Globus pallidus (tissue), 1 donor: ENCODE measurements around the gene EMC8.
A peak's percentile ranks its signal among the peaks of the same experiment; 100 is the strongest.
"Not testable (repeated sequence)": the region's sequence is repeated elsewhere in the genome, so short reads cannot be mapped to it uniquely, and the experiment has no call there.

Experiments
- DNase-seq: peaks from one replicate; pipeline ENCODE4 v3.0.0-alpha.2; 2015; ENCODE audit warnings: low spot score

The EMC8 gene

DNA sequence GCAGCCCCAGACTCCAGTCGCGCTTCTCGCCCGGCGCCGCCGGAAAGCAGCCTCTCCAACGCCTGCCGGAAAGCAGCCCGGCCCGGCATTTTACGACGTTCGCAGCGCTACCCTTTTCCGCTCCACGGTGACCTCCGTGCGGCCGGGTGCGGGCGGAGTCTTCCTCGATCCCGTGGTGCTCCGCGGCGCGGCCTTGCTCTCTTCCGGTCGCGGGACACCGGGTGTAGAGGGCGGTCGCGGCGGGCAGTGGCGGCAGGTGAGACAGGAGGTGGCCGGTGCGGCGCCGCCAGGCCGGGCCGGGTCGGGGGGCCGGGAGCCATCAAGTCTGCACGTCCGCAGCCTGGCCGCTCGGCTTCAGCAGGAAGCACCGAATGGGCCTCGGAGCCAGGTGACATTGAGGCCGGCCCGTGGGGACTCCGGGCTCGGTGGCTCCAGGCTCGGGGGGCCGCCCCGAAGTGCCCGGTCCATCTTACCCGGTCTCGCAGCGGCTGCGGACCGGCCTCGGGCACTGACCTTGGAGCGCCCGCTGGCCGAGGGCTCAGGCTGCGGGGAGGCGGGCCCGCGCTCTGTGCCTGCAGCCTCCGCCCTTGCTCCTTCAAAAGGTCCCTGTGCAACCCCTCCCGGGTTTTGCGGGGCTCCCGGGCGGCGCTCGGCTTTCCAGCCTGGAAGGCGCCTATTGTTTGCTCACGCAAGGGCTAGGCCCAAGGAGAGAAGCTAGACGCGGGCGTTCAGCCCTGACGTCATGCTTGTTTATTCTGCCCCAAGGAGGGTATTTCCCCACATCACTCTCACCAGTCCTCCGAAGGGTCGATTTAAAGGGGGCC, at the start of gene EMC8, which contains the start of gene COX4I1:
Gene EMC8, minus strand, starts transcription at position 48 of the 824 bp plus-strand sequence. CDS start 249 bp downstream, outside the sequence.
Gene COX4I1, plus strand, starts transcription at position 199 of the 824 bp plus-strand sequence. CDS start 1,511 bp downstream, outside the sequence.
- DNase-seq: peak; percentile 90

DNA sequence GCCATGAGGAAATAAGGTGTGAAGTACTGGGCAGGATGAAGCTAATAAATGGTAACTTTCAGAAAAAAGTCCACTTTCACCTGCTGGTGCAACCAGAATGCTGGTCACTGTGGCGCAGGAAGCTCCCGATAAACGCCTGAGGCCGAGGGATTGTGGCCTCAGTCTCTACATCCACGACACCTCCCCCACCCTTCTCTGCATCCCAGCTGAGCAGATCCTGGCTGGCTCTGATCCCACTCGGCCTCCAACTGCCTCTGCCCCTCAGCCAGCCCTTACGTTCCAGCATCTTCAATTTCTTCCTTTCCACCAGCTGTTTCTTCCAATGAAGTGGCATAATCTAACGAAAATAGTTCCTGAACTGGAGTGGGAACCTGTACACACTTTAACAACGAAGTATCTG, 49.6 kb upstream of the EMC8 start:
- no peak for DNase-seq

DNA sequence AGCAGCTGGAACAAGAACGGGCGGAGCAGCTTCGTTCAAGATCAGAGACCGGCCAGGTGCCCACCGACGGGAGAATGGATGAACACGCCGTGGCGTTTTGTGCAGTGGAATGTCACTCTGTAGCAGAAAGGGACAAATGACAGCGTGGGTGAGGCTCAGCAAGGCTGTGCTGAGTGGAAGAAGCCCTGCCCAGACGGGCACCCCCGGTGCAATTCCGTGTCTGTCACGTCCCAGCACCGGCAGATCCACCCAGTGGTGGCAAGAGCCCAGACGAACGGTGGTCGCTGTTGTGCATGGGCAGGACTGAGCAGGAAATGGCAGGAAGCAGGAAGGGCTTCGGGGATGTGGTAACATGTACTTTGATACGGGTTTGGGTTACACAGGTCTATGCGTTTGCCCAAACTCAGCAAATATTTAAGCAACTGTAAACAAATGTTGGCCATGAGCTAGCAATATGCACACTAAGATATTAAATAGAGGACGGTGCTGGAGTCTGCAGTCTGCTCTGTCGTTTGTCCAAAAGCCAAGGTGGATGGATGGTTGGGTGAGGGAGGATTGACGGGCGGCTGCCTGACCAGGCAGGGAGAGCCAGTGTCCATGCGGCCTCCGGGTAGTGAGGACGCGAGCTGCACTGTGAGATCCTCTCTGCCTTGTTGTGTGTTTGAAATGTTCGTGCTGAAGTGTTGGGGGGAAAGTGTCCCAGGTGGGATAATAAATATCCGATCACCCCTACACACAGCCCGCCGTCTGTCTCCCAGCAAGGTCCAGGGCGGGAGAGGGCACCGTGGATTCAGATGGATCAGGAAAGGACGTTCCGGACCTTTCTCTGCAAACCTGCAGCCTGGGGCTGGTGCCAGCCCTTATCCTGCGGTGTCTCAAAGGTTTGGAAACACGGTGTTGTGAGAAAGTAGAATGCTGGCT, 48.6 kb upstream of the EMC8 start:
- no peak for DNase-seq

DNA sequence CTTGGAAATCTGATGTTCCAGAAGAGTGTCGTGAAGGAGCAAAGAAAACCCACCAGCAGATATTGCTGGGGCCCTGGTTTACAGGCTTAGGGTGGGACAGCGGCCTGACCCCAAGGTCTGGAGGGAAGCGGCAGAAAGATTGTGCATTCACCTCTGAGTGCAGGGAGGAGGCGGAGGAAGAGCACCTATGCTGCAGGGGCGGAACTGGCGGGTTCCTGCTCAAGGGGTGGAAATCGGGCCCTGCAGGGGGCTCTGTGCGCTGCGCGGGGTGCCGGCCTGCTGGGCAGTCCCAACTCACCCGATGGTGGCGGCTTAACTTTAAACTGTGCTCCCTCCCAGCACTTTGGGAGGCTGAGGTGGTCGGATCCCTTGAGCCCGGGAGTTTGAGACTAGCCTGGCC, 47.7 kb upstream of the EMC8 start:
- no peak for DNase-seq

DNA sequence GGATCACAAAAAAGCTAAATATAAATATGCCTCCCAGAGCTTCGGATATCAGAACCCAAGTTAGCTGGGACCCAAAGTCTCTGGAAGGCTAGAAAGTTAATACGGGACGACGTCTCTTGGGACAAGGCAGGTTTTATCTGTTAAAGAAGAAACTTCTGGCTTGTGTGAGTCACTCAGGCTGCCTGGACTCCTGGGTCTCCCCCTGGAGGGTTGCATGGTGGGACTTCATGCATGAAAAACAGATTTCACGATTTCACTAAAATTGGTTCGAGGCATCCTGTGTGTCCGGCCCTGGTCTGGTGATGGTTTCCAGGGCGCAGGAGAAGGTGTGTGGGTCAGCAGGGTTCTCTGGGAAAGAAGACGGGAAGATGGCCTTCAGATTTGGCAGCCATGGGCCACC, 47.1 kb upstream of the EMC8 start:
- no peak for DNase-seq

DNA sequence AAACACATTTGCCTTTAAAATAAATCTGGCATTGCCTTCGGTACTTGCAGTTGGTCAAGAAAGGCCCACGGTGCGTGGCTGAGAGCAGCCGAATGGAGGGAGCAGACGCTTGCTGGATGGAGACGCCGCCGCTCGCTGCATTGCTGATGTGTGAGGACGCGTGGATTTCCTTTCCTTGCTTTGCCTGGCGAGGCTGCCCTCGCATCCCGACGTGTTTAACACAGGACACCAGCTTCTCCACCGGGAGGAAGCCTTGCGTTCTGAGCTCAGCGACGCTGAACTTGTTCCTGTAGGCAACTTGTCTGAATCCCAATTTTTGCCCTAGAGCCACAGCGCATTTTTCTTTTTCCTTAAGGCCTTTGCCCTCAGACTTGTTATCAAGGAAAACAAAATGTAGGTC, 45.9 kb upstream of the EMC8 start:
- no peak for DNase-seq

DNA sequence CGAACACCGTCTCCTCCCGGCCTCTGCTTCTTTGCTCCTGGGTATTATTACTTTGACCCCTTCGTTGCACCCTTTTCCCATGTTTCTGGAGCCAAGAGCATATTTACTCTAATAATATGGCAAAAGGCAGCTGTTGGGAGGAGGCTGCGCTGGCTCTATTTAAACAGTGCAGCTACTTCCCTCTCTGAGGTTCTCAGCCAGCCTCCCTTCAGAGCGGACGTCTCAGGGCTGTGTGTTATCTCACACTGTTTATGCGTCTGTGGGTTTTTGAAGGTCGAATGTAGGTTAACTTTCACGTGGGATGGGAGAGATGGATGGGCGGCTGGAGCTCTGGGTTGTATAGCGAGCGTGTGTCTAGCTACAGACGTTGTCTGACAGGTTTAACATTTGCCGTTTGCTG, 45.4 kb upstream of the EMC8 start:
- DNase-seq: no peak

DNA sequence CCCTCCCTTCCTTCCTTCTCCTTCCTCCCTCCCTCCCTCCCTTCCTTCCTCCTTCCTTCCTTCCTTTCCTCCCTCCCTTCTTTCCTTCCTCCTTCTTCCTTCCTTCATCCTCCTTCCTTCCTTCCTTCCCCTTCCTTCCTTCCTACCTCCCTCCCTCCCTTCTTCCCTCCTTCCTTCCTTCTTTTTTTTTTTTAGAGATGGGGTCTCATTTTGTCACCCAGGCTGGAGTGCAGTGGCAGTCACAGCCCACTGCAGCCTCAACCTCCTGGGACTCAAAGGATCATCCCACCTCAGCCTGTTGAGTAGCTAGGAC, 44.8 kb upstream of the EMC8 start:
- no peak for DNase-seq

DNA sequence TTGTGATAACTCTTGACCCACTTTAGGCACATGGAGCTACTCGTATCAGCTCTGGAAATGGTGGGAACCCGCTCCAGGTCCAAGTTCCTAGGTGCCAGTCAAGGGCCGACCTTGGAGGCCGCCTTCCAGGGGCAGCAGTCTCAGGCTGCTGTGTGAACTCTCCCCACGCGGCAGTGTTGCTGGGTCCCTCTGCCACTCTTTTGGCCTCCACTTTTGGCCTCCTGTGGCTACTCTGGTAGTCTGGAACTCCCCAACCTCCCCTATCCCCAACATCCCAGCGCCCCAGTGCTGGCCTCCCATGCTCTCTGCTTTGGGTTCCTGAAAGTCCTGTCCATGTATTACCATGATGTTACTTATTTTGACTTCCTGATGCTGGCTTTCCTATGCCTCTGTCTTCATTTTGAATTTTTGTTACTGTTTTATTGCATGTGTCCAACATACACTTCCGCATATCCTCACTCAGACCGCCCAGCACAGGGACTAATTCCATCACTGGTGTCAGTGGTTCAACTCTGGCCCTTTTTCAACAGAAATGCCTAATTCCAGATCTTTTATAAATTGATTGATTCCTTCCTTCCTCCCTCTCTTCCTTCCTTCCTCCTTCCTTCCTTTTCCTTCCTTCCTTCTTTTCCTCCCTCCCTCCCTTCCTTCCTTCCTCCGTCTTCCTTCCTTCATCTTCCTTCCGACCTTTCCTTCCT, 44.3 kb upstream of the EMC8 start:
- no peak for DNase-seq

DNA sequence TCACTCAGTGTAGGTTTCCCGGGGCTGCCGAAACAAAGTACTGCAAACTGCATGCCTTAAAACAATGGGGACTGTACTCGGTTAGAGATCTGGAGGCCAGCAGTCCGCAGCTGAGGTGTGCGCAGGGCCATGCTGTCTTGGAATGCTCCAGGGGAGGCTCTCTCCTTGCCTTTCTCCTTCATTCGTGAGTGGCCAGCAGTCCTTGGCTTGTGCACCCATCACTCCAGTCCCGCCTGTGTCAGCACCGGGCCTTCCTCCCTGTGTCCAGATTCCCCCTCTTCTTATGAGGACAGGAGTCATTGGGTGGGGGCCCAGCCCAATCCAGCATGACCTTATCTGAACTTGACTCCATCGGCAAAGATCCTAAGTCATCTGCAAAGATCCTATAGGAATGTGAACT, 43.5 kb upstream of the EMC8 start:
- no peak for DNase-seq

DNA sequence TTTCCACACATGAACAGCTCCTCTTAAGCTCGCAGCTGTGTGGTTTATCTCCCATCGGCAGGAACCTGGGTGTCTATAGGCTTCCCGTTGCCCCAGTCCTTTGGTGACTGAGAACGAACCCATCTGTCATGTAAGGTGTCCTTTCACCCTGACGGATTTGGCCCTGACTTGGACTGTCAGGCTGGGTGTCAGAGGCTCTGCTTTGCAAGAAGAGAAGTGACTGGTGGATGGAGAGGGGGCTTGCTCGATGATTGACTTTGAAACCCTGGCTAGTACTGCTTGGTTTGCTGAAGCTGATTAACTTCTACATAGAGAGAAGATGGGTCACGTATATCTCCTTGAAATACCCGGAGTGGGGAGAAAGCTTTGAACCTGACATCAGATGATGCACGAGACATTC, 43.1 kb upstream of the EMC8 start:
- no peak for DNase-seq

DNA sequence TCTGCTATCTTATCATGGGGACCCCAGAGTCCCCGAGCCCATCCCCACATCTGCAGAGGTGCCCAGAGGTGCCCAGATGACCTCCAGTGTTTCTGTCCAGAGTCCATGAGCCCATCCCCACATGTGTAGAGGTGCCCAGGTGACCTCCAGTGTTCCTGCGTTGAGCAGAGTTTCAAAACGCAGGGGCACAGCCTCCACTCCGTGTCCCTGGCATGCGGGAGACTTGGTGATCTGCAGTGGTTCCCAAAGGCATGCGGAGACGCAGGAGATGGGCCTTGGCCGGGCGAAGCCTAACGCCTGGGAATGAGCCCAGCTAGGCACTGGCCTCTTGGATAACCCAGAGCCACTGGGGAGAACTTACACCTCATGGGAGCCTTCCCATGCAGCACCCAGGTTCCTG, 41.5 kb upstream of the EMC8 start:
- DNase-seq: no peak

DNA sequence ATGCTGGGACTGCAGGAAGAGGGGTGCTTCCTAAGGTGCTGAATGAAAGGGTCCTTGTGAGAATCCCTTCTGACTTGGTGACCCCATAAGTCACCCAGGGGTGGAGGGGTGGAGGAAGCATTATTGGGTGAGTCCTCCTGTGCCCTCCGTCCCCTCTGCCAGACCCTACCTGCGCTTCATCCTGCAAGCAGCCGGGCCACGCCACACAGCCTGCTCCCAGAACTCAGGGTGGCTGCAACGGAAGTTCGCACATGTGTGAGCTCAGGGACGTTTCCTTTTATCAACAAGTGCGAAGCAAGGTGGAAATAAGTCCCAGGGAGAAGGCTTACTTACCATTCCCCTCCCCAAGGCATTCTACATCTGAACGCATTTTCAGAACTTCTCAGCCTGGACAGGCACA, 41.1 kb upstream of the EMC8 start:
- DNase-seq: no peak

DNA sequence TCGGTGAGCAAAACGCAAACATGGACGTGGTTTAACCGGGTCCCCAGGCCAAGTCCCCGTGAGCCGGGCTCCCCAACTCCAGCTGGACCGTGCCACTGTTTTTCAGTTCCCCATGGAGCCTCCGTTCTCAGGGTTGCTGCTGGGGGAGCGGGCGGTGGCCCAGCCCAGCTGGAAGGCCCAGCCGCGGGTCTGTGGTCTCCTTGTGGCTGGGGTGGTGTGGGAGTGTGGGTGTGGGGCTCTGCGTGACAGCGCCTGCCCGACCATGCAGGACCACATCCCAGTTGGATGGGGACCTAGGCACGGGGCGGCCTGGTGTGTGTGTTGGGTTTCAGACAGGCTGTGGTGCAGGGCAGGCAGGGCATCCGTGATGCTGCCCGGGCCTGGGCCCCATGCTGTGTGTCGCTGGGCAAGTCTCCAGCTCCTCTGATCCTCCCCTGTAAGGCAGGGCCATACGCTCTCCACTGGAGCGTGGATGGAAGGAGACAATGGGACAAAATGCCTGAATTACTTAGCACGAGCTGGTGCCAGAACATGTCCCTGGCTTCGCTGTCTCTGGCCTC, 40.4 kb upstream of the EMC8 start:
- no peak for DNase-seq

DNA sequence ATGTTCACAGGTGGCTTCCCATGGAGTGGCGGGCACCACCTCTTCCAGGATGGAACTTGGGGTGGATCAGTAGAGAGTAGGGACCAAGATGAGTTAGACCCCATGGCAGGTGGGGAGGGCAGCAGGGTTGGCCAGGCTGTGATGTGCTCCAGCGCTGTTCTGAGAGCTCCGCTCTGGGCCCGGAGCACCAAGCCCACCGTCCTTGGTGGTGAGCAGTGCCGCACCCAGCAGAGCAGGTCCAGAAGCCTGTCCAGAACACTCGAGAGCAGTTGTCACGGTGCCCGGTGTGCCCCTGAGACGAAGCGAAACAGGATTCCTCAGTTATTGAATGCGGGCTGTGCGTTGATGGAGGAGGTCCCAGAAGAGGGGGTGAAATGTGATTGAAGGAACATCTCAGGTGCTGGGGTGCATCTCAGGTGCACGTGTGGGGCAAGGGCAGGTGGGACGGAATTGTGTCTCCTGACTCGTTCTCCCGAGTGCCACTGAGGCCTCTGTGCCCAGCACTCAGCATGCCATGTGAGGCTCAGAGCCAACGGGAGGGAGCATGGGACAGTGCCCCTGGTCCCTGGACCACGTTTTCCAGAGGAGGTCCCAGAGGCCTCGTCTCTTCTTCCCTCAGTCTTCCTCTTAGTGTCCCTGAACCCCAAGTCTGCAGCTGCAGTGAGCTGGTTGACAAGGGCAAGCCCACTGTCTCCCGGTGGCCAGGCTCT, 39.7 kb upstream of the EMC8 start:
- no peak for DNase-seq

DNA sequence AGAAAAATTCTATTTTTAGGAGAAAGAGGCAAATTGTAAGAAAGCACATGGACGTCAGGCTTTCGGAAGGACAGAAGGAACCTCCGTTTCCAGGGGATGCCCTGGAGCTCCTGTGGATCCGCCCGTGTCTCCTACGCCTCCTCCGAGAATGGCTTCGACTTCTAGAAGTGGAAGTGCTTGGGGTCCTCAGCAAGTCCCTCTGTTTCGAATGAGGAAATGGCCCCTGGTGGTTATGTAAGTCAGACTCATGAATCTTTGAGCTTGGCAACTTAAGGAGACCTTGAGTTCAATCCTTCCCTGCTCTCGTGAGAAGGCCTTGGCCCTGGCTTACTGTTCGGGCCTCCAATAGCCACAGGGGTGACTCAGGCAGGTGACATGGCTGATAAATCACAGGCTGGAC, 39.0 kb upstream of the EMC8 start:
- DNase-seq: peak; percentile 46

DNA sequence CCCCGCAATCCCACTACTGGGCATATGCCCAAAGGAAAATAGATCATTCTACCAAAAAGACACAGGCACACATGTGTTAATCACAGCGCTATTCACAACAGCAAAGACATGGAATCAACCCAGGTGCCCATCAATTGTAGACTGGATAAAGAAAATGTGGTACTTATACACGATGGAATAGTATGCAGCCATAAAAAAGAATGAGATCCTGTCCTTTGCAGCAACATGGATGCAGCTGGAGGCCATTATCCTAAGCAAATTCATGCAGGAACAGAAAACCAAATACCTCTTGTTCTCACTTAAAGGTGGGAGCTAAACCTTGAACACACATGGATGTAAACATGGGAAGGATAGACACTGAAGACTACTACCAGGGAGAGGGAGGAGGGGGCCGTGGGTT, 38.3 kb upstream of the EMC8 start:
- DNase-seq: not testable (repeated sequence)

DNA sequence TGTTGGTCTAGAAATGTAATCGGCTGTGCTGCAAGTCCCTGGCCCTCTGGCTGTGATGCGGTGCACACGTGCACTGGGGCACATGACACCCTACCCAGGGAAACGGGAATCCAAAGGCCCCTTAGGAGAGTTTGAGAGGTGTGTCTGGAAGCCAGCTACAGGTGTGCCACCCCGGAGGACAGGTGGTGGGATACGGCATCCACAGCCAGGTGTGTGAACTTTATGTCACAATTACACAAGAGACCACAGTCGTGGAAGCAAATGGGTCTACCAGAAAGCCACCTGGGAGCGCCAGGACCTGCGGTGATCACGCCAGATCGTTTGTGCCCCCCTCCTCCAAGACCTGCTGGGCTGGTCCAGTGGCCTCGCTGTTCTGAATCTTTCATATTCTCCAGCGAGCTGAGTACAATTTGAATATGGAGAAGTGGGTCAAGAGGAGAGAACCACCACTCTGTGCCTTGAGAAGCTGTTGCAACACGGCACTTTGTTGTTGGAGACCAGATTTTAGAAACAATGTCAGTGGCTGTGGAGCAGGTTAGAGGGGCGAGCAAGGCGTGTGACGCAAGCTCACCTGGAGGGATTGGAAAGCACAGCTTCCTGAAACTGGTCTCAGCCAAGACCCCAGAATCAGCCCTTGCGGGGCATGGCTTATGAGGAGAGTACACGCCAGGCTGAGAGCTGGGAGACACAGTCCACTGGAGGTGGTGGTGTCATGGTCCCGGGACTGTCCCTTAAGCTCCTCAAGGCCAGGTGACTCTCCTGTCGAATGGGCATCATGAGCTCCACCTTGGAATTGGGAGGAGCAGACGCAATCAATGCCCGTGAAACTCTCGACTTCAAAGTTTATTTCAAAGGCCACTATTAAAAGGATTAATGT, 37.6 kb upstream of the EMC8 start:
- no peak for DNase-seq

DNA sequence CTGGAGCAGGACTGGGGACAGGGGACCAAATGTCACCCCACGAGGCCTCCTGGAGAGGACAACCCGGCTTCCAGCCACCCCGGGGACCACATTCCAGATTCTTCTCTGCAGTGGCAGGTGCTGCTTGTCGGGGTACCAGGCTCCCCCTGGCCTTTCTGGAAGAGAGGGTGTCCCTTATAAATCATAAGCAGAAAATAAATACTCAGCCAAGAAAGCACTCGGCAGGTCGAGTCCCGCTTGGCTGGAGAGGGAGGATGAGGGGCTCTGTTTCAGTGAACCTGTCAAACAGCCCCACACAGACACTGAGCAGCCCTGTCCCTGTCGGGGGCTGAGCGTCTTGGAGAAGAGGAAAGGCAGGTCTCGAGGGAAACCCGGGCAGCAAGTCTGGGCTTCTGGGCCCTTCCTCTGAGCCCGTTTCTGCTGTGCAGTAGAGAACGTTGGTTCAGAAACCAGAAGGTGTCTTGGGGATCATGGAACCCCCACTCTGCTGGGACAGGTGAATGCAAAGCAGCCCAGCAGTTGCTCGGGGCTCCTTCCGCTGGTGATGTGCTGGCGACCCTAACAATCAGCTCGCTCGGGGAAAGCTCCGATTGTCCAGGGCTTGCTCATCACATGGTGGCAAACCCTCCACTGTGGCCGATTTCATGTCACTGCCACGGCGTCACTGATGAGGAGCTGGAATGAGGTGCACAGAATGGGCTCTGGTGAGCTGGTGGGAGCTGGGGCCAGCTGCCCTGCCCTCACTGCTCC, 36.8 kb upstream of the EMC8 start:
- no peak for DNase-seq

DNA sequence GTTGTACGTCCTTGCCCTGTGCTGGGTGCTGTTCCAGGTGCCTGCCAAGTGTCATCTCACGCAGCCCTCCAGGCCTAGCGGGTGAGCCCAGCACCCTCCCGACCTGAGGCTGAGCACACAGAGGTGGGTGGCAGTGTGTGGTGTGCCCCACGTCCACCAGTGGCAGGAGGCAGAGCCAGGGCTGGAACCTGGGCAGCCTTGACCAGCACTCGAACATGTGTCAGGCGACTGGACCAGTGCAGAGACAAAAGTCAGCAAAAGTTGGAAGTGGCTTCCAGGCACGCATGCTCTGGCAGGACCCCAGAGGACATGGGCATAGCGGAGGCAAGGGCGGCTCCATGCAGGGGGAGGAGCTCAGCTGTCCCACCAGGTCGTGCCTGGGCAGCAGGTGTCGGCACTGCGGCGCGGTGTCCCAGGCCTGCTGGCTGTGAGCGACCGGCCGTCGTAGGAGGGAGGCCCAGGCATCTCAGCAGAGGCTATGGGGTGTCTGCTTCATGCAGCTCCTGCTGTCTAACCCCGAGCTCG, 35.9 kb upstream of the EMC8 start:
- DNase-seq: no peak
